GM21526 (cell line): ENCODE results near the gene RUVBL1.

Source experiments
- ATAC-seq: cut with Tn5 transposase; IDR thresholded peaks from one replicate; pipeline ENCODE4 v1.9.1; 2021; ENCODE audit warnings: moderate library complexity; ENCODE audit not compliant: unreplicated experiment, low FRiP score

RUVBL1 gene

DNA sequence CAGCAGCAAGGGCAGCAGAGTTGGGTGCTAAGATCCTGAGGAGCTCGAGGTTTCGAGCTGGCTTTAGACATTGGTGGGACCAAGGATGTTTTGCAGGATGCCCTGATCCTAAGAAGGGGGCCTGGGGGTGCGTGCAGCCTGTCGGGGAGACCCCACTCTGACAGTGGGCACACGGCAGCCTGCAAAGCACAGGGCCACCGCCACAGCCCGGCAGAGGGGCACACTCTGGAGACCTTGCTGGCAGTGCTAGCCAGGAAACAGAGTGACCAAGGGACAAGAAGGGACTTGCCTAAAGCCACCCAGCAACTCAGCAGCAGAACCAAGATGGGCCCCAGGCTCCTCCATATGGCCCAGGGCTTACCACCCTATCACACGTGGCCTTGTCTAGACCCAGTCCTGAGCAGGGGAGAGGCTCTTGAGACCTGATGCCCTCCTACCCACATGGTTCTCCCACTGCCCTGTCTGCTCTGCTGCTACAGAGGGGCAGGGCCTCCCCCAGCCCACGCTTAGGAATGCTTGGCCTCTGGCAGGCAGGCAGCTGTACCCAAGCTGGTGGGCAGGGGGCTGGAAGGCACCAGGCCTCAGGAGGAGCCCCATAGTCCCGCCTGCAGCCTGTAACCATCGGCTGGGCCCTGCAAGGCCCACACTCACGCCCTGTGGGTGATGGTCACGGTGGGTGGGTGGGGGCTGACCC lies 52.6 kb downstream of the RUVBL1 start:
- ATAC-seq = no peak

DNA sequence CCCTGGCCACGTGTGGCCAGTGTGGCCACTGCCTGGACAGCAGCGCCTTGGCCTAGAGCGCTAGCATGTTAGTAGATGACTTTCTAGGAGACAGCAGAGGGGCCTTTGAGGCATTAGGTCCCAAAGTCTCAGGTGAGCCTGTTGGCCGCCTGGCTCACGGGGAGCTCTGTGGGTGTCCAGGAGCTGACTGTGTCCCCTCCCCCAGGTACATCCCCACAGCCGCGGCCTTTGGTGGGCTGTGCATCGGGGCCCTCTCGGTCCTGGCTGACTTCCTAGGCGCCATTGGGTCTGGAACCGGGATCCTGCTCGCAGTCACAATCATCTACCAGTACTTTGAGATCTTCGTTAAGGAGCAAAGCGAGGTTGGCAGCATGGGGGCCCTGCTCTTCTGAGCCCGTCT lies 54.3 kb downstream of the RUVBL1 start:
- no peak for ATAC-seq

- no peak for ATAC-seq
Observed at GRCh38 chr3:128068156-128068620, 55.4 kb downstream of the RUVBL1 start.

- no peak for ATAC-seq
Observed at GRCh38 chr3:128067489-128067888, 56.1 kb downstream of the RUVBL1 start.

GRCh38 chr3:128066676-128067075 lies 56.9 kb downstream of the RUVBL1 start:
- ATAC-seq = no peak

DNA sequence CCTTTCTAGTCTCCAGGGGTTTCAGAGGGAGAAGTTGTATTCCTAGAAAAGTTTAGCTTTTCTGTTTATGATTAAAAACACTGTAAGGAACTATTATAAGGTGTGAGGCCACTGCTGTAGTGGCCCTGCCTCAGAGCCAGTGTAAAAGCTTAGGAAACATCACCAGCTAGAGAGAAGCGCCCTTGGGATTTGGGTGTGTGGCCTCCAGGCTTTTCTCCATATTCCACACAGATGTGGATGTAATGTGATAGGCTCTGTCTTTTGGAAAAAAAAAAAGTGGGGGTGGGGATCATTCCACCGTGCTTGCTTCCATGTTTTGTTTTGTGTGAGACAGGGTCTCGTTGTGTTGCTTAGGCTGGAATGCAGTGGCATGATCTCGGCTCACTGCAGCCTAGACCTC lies 57.5 kb downstream of the RUVBL1 start:
- ATAC-seq = no peak

- no peak for ATAC-seq
Observed at GRCh38 chr3:128064962-128065361, 58.6 kb downstream of the RUVBL1 start.

GRCh38 chr3:128063865-128064264 lies 59.7 kb downstream of the RUVBL1 start:
- no peak for ATAC-seq

DNA sequence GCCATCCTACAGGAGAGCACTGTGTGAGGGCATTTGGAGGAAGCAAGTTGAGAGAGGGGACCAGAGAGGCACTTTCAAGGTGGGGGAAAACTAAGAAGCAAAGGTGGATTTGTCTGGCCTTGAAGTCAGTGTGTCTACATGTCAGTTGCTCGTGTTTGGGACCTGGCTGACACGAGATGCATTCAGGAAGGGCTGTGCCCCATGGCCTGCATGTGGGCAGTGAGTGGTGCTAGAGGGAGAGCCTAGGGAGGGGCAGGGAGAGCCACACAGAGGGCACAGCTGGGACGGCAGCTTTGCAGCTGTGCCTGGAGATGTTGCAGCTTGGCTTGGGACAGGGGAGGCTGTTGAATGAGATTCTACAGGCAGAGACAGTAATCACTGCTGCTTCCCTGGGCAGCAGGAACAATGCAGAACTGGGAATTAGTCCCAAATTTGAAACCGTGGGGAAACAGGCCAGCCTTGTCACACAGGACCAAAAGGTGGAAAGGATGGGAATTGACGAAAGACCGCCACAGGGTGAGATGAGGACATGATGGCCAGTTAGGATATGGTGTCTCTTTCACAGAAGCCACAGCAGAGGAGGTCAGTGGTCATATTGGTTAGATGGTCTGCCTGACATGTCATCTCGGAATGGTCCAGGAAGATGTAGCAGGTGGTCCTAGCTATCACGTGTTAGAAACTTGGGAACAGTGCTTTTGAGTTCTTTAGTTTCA lies 61.4 kb downstream of the RUVBL1 start:
- ATAC-seq = no peak

DNA sequence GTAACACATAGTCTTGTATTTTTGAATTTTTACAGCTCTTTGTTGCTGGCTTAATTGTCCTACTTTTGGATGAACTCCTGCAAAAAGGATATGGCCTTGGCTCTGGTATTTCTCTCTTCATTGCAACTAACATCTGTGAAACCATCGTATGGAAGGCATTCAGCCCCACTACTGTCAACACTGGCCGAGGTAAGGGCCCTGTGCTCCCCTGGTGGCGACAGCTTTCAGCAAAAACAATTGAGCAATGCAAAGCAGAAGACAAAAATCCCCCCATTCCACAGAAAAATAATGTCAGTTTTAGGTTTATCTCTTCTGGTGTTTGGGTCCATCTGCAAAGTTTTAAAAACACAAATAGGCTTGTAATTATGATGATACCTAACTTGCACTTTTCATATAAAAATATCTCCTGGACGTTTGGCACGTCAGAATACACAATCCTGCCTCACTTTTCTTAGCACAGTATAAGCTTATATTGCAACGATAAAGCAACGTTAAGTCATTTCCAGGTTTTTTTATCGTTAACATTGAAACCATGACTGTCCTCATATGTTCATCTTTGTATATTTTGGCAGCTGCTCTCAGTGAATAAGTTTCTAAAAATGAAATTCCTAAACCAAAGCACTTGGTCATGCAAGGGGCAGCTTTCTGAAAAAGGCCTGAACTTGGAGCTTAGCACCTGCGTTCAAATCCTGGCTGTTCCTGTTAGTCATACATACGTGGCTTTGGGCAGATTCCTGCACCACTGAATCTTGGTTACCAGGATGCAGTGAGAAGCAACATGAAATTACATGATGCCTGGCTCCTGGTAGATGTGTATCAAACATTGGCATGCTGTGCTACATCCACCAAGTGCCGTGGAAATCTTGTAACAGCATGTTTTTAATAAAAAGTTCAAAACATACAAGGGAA lies 62.9 kb downstream of the RUVBL1 start:
- ATAC-seq = no peak

- ATAC-seq = no peak
Observed at GRCh38 chr3:128056258-128056657, 67.4 kb downstream of the RUVBL1 start.

- no peak for ATAC-seq
Observed at GRCh38 chr3:128054367-128054766, 69.2 kb downstream of the RUVBL1 start.

GRCh38 chr3:128053614-128054013 lies 70.0 kb downstream of the RUVBL1 start:
- ATAC-seq = no peak

GRCh38 chr3:128052595-128053351 lies 70.8 kb downstream of the RUVBL1 start:
- no peak for ATAC-seq

GRCh38 chr3:128051837-128052594 lies 71.6 kb downstream of the RUVBL1 start, which contains the start of gene SEC61A1:
SEC61A1 (plus strand) TSS chr3:128052437; CDS start chr3:128052553, 116 bp downstream.
- peak; percentile 85 for ATAC-seq

GRCh38 chr3:128051459-128051836 lies 72.2 kb downstream of the RUVBL1 start:
- ATAC-seq = peak; percentile 3

GRCh38 chr3:128050597-128050996 lies 73.0 kb downstream of the RUVBL1 start:
- ATAC-seq = no peak

DNA sequence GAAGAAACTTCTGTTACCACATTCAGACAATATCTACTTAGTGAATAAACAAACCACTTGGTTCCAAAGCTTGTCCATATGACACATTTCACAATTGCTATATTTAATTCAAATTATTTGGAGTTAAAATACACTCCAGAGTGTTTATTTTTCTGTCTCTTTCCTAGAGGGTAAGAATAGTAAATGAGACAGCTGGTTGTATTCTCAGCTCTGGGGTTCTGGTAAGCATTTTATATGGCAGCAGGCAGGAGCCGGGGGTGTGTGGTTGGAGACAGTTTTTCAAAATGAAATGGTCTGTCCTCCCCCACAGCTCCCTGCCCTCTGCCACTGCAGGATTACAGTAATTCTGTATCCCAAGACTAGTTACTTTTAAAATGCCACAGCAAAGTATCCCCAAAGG lies 82.3 kb downstream of the RUVBL1 start:
- ATAC-seq = no peak

DNA sequence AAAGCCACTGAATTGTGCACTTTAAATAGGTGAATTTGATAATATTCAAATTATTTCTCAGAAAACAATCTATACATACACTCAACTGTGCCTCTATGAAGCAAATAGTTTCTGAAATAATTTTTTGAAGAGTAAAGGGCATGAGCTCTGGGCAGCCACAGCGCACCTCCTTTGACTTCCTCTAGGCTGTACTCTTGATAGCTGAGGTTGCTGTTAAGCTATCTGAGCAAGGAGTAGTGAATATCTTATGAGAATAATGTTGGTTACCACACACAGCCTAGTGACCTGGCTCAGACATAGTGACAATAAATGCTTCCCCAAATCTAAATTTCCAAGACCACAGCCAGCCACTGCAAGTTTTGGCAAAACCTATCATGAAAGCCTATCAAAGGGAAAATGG lies 83.0 kb downstream of the RUVBL1 start:
- ATAC-seq = no peak

DNA sequence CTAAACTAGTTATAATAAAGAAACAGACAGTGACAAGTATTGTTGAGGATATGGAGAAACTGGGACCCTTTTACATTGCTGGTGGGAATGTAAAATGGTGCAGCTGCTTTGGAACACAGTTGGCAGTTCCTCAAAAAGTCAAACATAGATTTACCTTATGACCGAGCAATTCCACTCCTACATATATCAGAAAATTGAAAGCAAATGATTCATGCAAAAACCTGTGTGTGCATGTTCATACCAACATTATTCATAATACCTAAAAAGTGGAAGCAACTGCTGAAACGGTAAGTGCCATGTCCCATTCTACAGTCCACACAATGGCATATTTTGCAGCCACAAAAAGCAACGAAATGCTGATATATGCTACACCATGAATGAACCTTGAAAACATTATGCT lies 83.6 kb downstream of the RUVBL1 start:
- ATAC-seq = no peak
